ENCODE results near the gene PRICKLE1.

- TF ChIP-seq CTCF (IDR thresholded peaks at IDR 0.05): no peak
- TF ChIP-seq POLR2A (IDR thresholded peaks at IDR 0.05): no peak
Measured at GRCh38 chr12:42524716-42525115, 64.8 kb downstream of the PRICKLE1 start.

All from uterus (tissue), 2 donors.